DOHH2 (cell line): ENCODE results near the gene TMEM144.

Experiments
- H3F3A ChIP-seq: fragments of 200-600 bp; sonication (generic), shearing (Covaris generic); 2 replicates; pipeline ENCODE4 v1.6.0; 2016; ENCODE audit warnings: antibody characterized with exemption, mild to moderate bottlenecking; ENCODE audit not compliant: control insufficient read depth, insufficient read depth
- H3K27ac ChIP-seq: fragments of 200-600 bp; sonication (generic); 2 replicates; pipeline ENCODE4 v1.5.1; 2014; ENCODE audit warnings: low read depth, mild to moderate bottlenecking, low read length, moderate library complexity
- H3K27me3 ChIP-seq: fragments of 200-600 bp; sonication (generic); 2 replicates; pipeline ENCODE4 v1.6.1; 2014; ENCODE audit warnings: mild to moderate bottlenecking, low read length, mixed read lengths; ENCODE audit not compliant: control insufficient read depth
- H3K36me3 ChIP-seq: fragments of 200-600 bp; sonication (generic); 2 replicates; pipeline ENCODE4 v1.6.1; 2014; ENCODE audit warnings: mild to moderate bottlenecking, low read length, moderate library complexity, mixed read lengths; ENCODE audit not compliant: control insufficient read depth
- H3K4me1 ChIP-seq: fragments of 200-600 bp; sonication (generic); 2 replicates; pipeline ENCODE4 v1.6.1; 2014; ENCODE audit warnings: mild to moderate bottlenecking, low read length, mixed read lengths; ENCODE audit not compliant: control insufficient read depth
- H3K4me2 ChIP-seq: fragments of 200-600 bp; sonication (generic); 2 replicates; pipeline ENCODE4 v1.6.0; 2014; ENCODE audit warnings: mild to moderate bottlenecking, low read length, moderate library complexity
- H3K4me3 ChIP-seq: fragments of 200-600 bp; sonication (generic); 2 replicates; pipeline ENCODE4 v1.5.1; 2014; ENCODE audit warnings: mild to moderate bottlenecking, low read length, mixed read lengths
- H3K79me2 ChIP-seq: fragments of 200-600 bp; sonication (generic); 2 replicates; pipeline ENCODE4 v1.6.1; 2014; ENCODE audit warnings: mild to moderate bottlenecking, low read length, mixed read lengths; ENCODE audit not compliant: control insufficient read depth
- H3K9me2 ChIP-seq: fragments of 200-600 bp; sonication (generic); replicated peaks from 2 replicates; pipeline ENCODE4 v1.6.1; 2014; ENCODE audit warnings: mild to moderate bottlenecking, low read length, mixed read lengths; ENCODE audit not compliant: control insufficient read depth
- H3K9me3 ChIP-seq: fragments of 200-600 bp; sonication (generic); 2 replicates; pipeline ENCODE4 v1.6.1; 2014; ENCODE audit warnings: antibody characterized with exemption, low read length, mixed read lengths; ENCODE audit not compliant: control insufficient read depth, insufficient read depth
- H4K20me1 ChIP-seq: fragments of 200-600 bp; sonication (generic); 2 replicates; pipeline ENCODE4 v1.6.0; 2014; ENCODE audit warnings: low read depth, mild to moderate bottlenecking, antibody characterized with exemption, low read length, moderate library complexity; ENCODE audit not compliant: control insufficient read depth, insufficient read depth
- CTCF ChIP-seq: fragments of 200-600 bp; sonication (generic); IDR thresholded peaks from one replicate; pipeline ENCODE4 v1.5.1; 2014; ENCODE audit warnings: antibody characterized with exemption, mild to moderate bottlenecking, low read depth, low read length; ENCODE audit not compliant: poor library complexity, severe bottlenecking
- EZH2phosphoT487 ChIP-seq: fragments of 200-600 bp; sonication (generic); IDR thresholded peaks from 2 replicates; pipeline ENCODE4 v1.6.1; 2017; ENCODE audit warnings: borderline replicate concordance, mild to moderate bottlenecking, antibody characterized with exemption, low read length, moderate library complexity, mixed read lengths

Gene TMEM144

DNA sequence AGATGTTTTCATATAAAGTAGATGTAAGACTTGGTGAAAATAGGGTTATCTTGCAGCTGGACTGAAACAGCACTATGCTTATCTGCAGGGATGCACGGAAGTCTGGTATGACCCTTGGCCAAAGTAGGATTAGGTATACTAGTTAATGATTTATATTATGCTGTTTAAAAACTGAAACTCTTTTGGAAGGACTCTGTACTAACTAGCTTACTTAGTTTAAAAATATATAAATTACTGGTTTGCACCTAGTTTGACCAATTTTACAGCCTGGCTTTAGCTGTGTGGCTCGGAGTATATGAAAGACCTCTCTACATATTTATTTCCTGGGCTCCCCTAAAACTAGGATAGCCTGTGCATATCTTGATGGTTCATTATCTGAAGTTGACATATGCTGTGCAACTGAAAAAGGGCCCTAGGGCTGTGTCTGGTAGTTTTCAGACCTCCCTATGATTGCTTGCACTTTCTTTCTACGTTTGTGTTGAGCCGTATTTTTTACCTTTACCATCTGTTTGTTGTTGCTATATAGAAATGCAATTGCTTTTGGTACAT is 89.2 kb downstream of the TMEM144 start:
- Histone ChIP-seq H3K36me3 (no peaks in the 10 kb centered on the region), H3K27ac (no peak overlapping the region), H3K4me1 (no peaks in the 10 kb centered on the region), H3K79me2 (no peaks in the 10 kb centered on the region), H4K20me1 (no peaks in the 10 kb centered on the region), H3K4me3 (no peak overlapping the region), H3F3A (no peaks in the 10 kb centered on the region), H3K4me2 (no peak overlapping the region), H3K9me3 (no peaks in the 10 kb centered on the region), H3K27me3 (no peaks in the 10 kb centered on the region), H3K9me2 (no peaks in the 10 kb centered on the region)
- TF ChIP-seq CTCF (no peak), EZH2phosphoT487 (no peak)

DNA sequence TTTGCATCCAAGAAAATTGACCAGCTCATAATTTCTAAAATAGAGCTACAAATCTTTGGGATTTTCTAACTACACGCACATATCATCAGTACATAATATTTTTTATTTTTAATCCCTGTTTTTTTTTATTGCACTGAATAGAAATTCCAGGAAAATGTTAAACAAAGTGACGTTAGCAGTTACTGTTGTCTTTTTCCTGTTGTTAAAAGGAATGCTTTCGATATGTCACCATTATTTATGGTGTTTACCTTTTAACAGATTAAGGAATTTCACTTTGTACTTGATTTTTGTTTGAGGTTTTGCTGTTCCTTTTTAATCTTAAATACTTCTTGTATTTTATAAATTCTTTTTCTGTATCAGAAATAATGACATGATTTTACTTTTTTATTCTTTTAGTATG is 89.7 kb downstream of the TMEM144 start:
- Histone ChIP-seq H3F3A (no peaks in the 10 kb centered on the region), H3K27ac (no peak overlapping the region), H3K79me2 (no peaks in the 10 kb centered on the region), H3K36me3 (no peaks in the 10 kb centered on the region), H3K4me2 (no peak overlapping the region), H3K9me3 (no peaks in the 10 kb centered on the region), H3K4me3 (no peak overlapping the region), H3K27me3 (no peaks in the 10 kb centered on the region), H3K4me1 (no peaks in the 10 kb centered on the region), H3K9me2 (no peaks in the 10 kb centered on the region), H4K20me1 (no peaks in the 10 kb centered on the region)
- TF ChIP-seq CTCF, result no peak

DNA sequence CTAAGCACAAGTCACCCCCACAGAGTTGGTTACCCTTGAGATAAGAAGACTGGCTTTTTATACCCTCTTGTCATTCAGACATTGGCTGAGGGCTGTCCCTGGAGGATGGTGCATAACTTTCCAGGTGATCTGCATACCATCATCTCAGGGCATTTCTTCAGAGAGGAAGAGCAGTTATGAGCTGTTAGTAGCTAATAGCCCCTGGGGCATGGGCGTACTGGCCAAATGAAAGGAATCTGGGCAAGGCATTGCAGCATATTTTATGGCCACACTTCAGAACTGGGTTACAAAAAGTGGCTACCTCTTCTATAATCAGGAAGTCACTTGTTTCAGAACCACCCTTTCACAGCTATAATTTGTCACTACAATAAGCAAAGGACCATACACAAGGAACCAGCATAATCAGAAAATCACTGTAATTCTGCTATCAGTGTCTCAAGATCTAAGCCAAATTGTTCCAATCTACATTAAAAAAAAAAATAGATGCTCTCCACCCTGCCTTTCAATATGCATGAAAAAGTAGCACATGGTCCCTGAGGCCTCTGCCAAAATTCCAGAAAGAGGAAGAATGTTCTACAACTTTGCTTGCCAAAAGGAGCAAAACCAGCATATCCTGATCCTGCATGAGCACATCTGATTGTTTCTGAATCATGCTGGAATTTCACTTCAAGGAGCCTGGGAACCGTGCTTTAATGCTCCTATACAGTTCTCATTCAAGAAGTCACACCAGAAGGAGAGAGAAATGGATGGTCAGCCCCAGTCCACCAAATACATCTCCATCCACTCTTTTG is 92.0 kb downstream of the TMEM144 start:
- H3K27ac ChIP-seq, result no peak overlapping the region
- no peak overlapping the region for H3K4me2 ChIP-seq

More for the DNA sequence above, 92.0 kb downstream of the TMEM144 start:
- Histone ChIP-seq H4K20me1 (no peaks in the 10 kb centered on the region), H3K79me2 (no peaks in the 10 kb centered on the region), H3K9me3 (no peaks in the 10 kb centered on the region), H3K4me1 (no peaks in the 10 kb centered on the region), H3K9me2 (no peaks in the 10 kb centered on the region), H3K27me3 (no peaks in the 10 kb centered on the region), H3K4me3 (no peak overlapping the region), H3K36me3 (no peaks in the 10 kb centered on the region), H3F3A (no peaks in the 10 kb centered on the region)
- TF ChIP-seq CTCF, result no peak
- TF ChIP-seq EZH2phosphoT487, result no peak
